HG03175 (cell line): ENCODE results near the gene LRRC27.
A peak's percentile ranks its signal among the peaks of the same experiment; 100 is the strongest.
"Not testable (repeated sequence)": the region's sequence is repeated elsewhere in the genome, so short reads cannot be mapped to it uniquely, and the experiment has no call there.

ENCODE experiments used
- ATAC-seq: cut with Tn5 transposase; IDR thresholded peaks from one replicate; pipeline ENCODE4 v1.9.1; 2021; ENCODE audit warnings: mild to moderate bottlenecking, moderate library complexity; ENCODE audit not compliant: unreplicated experiment

LRRC27 gene

GRCh38 chr10:132313865-132314264 lies 18.1 kb upstream of the LRRC27 start:
- no peak for ATAC-seq

DNA sequence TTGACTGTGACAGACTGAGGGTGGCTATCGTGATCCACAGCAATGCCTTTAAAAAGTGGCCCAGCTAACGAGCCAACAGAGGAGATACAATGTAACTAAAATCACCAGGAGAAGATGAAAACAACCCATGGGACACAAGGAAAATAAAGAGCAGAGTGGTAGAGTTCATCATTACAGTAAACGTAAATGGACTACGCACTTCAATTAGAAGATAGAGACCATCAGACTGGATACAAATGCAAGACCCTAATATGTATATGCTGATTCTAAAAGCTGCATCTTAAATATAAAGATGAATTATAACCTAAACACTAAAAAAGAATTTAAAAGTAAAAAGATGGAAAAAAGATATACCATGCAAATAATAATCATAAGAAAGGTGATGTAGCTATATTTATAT lies 17.7 kb upstream of the LRRC27 start:
- ATAC-seq: no peak

DNA sequence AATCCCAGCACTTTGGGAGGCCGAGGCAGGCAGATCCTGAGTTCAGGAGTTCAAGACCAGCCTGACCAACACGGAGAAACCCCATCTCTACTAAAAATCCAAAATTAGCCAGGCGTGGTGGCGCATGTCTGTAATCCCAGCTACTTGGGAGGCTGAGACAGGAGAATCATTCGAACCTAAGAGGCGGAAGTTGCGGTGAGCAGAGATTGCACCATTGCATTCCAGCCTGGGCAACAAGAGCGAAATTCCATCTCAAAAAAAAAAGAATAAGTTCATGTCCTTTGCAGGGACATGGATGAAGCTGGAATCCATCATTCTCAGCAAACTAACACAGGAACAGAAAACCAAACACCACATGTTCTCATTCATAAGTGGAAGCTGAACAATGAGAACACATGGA lies 17.1 kb upstream of the LRRC27 start:
- ATAC-seq: not testable (repeated sequence)

GRCh38 chr10:132316133-132316532 lies 15.9 kb upstream of the LRRC27 start:
- ATAC-seq: no peak

- ATAC-seq: not testable (repeated sequence)
These were observed 14.5 kb upstream of the LRRC27 start for GRCh38 chr10:132317477-132317876.

- peak; percentile 99 for ATAC-seq
These were observed 11.9 kb upstream of the LRRC27 start for GRCh38 chr10:132319853-132320653.

DNA sequence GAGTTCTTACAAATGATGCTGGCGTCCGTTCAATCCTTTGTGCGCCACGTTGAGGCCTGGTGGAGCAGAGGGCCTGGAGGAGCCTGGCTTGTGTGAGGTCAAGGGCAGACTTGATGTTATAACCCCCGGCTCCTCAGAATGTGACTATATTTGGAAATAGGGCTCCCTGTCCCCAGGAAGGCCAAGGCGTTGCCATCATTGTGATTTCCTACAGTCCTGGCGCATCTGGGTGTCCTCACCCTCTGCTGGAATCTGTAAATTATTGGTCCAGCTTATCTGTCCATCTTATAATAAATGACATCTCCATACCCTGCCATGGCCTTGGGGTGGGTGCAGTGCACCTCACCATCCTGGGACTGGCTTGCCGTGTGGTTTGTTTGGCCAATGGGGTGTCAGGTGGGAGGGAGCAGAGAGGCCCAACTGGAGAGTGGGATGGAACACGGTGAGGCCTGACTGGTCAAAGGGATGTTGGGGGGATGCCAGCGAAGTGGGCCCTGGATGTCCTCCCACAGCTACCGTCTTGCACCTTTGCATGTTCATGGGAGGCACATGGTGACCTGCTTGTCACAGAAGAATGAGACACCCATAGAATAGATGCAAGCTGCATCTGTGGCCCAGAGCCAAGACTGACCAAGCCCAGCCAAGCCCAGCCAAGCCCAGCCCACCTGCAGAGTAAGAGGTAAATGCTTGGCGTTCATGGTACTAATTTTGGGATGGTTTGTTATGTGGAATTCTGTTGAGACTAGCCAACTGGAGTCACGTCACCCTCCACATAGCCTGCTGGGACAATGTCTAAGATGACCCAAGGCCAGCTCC lies 11.1 kb upstream of the LRRC27 start:
- ATAC-seq: peak; percentile 8

- no peak for ATAC-seq
These were observed 10.3 kb upstream of the LRRC27 start for GRCh38 chr10:132321726-132322125.

- ATAC-seq: no peak
These were observed 9.4 kb upstream of the LRRC27 start for GRCh38 chr10:132322586-132323048.

DNA sequence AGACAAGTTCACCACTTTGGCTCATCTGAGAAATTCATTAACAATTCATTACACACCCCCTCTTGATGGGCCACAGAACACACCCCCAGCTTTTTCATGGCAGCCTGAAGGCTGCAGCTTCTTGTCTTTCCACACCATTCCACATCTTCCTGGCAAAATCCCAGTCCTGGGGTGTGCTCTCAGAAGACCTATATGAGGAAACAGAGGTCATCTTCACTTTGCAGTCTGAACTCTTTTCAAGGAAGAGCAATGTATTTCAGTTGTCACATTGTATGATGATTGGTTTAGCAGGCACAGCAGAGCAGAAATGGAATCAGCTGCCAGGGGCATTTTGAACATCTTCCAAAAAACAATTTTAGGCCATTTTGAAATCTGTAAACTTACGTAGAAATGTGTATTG lies 7.8 kb upstream of the LRRC27 start:
- no peak for ATAC-seq

- ATAC-seq: no peak
These were observed 5.6 kb upstream of the LRRC27 start for GRCh38 chr10:132326344-132326889.

DNA sequence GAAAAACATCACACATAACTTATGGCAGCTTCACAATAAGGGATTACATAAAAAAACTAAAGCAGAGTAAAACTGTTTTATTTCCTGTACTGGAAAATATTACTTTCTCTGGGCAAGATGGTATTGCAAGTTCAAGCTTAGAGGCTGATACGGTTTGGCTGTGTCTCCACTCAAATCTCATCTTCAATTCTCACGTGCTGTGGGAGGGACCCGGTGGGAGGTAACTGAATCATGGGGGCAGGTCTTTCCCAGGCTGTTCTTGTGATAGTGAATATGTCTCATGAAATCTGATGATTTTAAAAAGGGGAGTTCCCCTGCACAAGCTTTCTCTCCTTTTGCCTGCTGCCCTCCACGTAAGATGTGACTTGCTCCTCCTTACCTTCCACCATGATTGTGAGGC lies 5.1 kb upstream of the LRRC27 start:
- no peak for ATAC-seq

- no peak for ATAC-seq
These were observed 3.9 kb upstream of the LRRC27 start for GRCh38 chr10:132328106-132328505.

DNA sequence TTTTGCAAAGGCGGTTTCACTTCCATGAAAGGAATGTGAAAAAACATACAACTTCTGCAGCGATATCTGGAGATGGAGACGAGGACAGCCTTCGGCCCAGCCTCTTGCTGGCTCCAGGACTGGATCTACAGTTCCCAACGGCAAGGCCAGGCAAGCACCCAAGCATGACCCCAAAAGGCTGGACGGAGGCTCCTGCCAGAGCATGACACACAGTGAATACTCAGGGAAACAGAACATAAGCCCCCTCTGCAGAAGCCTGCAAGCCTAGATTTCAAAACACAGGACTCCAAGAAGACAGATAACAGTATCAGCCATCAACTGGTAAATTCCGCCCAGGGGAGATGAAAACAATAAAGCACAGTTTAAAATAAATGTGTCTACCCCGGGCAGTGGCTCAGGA lies 3.3 kb upstream of the LRRC27 start:
- ATAC-seq: no peak

DNA sequence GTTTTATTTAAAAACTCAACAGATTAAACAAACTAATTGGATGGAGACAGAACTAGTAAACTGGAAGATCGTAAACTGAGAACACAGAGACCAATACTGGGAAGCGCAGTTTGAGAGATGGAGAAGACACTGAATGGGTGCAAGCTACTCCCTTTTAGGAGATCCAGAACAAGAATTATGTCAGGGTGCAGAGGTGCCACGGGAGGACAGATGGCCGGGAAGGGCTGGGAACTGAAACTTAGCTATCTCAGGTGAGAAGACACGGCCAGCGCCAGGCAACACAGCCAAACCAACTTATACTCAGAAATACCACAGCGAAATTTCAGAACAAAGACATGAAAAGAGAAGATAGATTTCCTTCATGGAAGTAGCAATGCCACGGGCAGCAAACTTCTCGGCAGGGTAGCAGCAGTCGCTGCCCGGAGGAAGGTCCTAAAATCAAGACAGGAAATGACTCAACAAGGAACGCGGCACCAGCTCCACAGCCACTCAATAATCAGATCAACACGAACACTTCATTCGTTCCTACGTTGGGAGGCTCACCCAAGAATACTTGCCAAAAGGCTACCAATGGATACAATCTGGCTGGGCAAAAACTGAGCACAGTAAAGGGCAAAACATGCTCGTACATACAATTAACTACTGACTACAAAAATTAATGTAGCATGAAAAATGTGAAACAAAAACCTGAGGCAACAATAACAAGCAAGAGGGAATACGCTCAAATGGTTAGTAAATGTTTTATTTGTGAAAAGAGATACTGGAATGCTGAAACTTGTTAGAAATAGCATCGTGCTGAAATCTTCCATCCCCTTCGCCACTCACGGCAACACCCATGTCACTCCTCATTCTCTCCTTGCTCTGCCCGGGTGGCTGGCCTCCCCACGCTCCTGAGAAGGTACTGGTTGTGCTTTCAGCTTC lies 2.2 kb upstream of the LRRC27 start:
- no peak for ATAC-seq

DNA sequence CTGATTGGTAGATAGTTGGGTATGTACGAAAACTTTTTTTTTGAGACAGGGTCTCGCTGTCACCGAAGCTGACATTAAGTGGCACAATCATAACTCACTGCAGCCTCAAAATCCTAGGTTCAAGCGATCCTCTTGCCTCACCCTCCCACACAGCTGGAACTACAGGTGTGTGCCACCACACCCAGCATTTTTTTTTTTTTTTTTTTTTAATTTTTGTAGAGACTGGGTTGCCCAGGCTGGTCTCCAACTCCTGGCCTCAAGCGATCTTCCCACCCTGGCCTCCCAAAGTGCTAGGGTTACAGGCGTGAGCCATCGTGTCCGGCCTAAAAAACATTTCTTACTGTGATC lies 1.5 kb upstream of the LRRC27 start:
- ATAC-seq: no peak

DNA sequence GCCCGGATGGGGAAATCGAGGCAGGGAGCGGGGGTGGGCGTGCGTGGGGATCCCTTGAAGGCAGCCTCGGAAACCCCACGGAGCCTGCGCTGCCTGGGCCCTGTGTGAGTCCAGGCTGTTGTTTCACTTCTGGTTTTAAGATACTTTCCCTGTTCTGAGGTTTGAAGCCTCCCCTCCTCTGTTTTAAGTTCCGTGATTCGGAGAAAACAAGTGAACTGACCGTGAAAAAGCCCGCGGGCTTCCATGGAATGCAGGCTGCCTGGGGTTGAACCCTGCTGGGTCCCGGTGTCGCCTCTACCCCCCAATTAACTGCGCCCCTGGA lies 401 bp downstream of the LRRC27 start:
- peak; percentile 51 for ATAC-seq

GRCh38 chr10:132333386-132333785 lies 1.4 kb downstream of the LRRC27 start:
- no peak for ATAC-seq

- no peak for ATAC-seq
These were observed 2.7 kb downstream of the LRRC27 start for GRCh38 chr10:132334631-132335188.

DNA sequence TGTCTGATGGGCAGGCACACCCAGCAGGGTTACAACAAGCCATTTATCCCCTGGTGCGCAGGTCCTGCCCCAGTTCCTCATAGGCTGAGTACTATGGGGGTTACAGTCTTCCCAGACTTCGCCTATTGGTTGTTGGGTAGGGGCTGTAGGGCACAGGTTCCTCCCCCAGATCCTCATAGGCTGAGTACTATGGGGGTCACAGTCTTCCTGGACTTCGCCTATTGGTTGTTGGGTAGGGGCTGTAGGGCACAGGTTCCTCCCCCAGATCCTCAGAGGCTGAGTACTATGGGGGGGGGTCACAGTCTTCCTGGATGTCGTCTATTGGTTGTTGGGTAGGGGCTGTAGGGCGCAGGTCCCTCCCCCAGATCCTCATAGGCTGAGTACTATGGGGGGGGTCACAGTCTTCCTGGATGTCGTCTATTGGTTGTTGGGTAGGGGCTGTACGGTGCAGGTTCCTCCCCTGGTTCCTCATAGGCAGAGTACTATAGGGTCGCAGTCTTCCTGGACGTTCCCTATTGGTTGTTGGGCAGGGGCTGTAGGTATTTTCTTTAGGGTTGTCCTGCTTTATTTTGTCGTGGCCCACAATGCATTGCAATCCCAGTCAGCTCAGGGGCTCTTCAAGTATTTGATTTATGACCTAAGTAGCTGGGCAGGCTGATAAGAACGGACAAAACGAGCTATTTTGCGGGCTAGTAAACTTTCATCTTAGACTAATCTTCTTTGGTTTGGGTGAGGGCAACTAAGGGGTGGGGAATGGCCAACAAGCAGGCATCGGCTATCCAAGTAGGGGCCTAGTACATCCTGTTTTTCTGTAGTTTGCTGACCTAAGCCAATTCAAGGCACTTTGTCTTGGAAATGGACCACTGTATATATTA lies 3.4 kb downstream of the LRRC27 start:
- ATAC-seq: peak; percentile 28
